Astrocyte of the spinal cord (primary cell): ENCODE data around the gene PAX8.
"Not testable (repeated sequence)": the region's sequence is repeated elsewhere in the genome, so short reads cannot be mapped to it uniquely, and the experiment has no call there.

ENCODE experiments used
- DNase-seq: peaks from one replicate; pipeline ENCODE4 v3.0.0; 2011; ENCODE audit warnings: low read depth, low spot score
- H3K4me3 ChIP-seq: 2 replicates; pipeline ENCODE4 v1.5.1; 2011; ENCODE audit warnings: low read depth, mild to moderate bottlenecking, low read length, moderate library complexity
- CTCF ChIP-seq: IDR thresholded peaks from 2 replicates; pipeline ENCODE4 v1.5.1; 2012; ENCODE audit warnings: low read depth, mild to moderate bottlenecking, low read length, inconsistent platforms
- in situ Hi-C: cut with HindIII; loops from 2 replicates; pipeline ENCODE4 v1.10.0; 2017; ENCODE audit warnings: low sequenced_read_pairs

The PAX8 gene

GRCh38 chr2:113278742-113279139 is at the start of gene PAX8:
Gene PAX8 (minus strand): TSS chr2:113278921. CDS start chr2:113278394, 527 bp downstream.
- no peak for DNase-seq
- in situ Hi-C loops, result no loop called here
- no peak within 1 kb of the TSS for H3K4me3 ChIP-seq
- no peak for TF ChIP-seq CTCF

DNA sequence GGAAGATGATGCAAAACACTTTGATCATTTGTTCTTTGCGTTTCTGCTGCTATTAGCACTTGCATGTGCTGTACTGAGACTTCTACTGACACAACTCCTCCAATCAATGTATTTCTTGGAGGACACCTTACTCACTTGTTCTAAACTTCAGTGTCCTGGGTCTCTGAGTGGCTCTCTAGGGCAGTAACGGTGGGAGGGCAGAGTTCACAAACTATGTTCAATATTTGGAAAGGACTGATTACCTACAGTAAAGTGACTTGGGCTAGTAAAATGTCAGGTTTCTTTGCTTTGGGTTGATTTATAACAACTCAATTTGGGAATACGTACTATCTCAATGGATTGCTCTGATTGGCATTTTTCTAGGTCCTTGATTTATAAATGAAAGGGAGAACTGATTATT is 49.3 kb upstream of the PAX8 start:
- no peak for DNase-seq
- in situ Hi-C loops, result no loop called here
- no peak overlapping the region for H3K4me3 ChIP-seq
- no peak for TF ChIP-seq CTCF

- DNase-seq, in situ Hi-C loops: not testable (repeated sequence)
- peak overlapping the region; percentile 44 for H3K4me3 ChIP-seq
Observed at GRCh38 chr2:113325161-113325731, 46.5 kb upstream of the PAX8 start.

DNA sequence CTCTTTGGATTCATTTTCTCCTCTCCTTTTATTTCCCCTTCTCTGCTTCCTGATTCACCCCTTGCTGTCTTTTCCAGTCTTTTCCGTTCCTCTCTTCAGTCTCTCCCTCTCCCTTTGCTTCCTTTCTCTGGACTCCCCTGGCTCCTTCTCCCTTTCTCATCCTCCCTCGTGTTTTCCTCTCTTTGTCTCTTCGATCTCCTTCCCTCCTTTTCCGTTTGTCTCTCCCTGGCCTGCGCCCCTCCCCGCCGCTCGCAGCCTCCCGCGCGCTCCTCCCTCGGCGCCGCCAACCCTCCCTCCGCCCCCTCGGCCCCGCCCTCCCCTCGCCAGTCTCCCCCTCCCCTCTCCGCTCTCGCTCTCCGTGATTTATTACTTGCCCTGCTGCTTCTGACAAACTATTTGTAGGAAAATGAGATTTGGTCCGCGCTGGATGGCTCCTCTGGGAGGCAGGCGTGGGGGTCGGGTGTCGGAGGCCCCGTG is 46.0 kb upstream of the PAX8 start:
- DNase-seq, result peak; percentile 70
- no peak for TF ChIP-seq CTCF
- H3K4me3 ChIP-seq, result peak overlapping the region; percentile 44
- in situ Hi-C loops, result no loop called here

- DNase-seq, in situ Hi-C loops: not testable (repeated sequence)
Observed at GRCh38 chr2:113323129-113323528, 44.4 kb upstream of the PAX8 start.

GRCh38 chr2:113320106-113320505 is 41.4 kb upstream of the PAX8 start:
- in situ Hi-C loops, H3K4me3 ChIP-seq, DNase-seq: not testable (repeated sequence)

More at GRCh38 chr2:113323129-113323528, 44.4 kb upstream of the PAX8 start:
- H3K4me3 ChIP-seq, result not testable (repeated sequence)

DNA sequence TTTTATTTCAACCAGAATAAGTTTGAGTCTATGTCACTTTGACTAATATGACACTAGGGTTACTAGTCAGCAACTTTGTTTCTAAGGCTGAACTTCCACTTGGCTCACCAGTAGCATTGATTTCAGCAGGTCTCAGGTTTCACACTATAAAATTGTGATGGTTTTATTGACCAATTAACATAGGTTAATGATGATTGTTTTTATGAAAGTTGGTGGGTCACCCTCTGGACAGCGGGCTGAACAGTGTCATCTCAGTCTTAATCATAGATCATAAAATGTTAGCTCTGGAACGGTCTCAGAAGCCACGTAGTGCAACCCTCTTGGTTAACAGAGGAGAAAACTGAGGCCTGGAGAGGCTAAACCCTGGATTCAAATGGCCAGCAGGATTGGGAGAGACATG is 40.2 kb upstream of the PAX8 start:
- H3K4me3 ChIP-seq, in situ Hi-C loops, DNase-seq: not testable (repeated sequence)

- DNase-seq, result no peak
- H3K4me3 ChIP-seq, result no peak overlapping the region
- TF ChIP-seq CTCF, result no peak
- in situ Hi-C loops, result no loop called here
Observed at GRCh38 chr2:113316085-113316484, 37.4 kb upstream of the PAX8 start.

- DNase-seq, H3K4me3 ChIP-seq, in situ Hi-C loops: not testable (repeated sequence)
Observed at GRCh38 chr2:113314663-113315062, 35.9 kb upstream of the PAX8 start.

GRCh38 chr2:113314176-113314575 is 35.5 kb upstream of the PAX8 start:
- in situ Hi-C loops, H3K4me3 ChIP-seq, DNase-seq: not testable (repeated sequence)

GRCh38 chr2:113311781-113312180 is 33.1 kb upstream of the PAX8 start:
- H3K4me3 ChIP-seq, DNase-seq, in situ Hi-C loops: not testable (repeated sequence)

DNA sequence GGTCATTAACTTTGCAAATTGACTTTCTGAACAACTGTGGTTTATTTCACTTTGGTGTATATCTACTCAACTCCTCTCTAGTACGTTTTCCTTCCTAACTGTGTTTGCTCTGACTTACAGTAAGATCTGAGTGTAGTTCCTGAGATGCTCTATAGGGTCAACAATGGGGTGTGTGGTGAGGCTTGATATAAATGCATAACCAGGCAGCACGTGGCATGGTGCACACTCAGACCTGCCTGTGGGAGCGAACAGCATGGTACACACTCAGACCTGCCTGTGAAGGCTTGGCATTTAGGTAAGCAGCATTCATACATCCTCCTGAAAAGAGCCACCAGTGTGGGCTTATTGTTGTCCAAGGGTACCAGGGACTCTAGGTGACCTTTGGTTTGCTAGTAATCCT is 32.5 kb upstream of the PAX8 start:
- H3K4me3 ChIP-seq, DNase-seq, in situ Hi-C loops: not testable (repeated sequence)
